Stimulated activated CD8-positive, alpha-beta memory T cell treated with anti-CD3 and anti-CD28 coated beads, Interleukin-2, amount 100 ng/mL, for 48 hours (primary cell): ENCODE results near the gene AP3B1.

Experiments
- DNase-seq, 2 donors: peaks; one replicate each; pipeline ENCODE4 v3.0.0-alpha.2; 2020; ENCODE audit warnings: low read depth in 2 of 2

The AP3B1 gene

GRCh38 chr5:78288246-78288645 lies 6.3 kb downstream of the AP3B1 start:
- no peak for DNase-seq

GRCh38 chr5:78287833-78288232 lies 6.7 kb downstream of the AP3B1 start:
- DNase-seq, result no peak

GRCh38 chr5:78287169-78287568 lies 7.3 kb downstream of the AP3B1 start:
- DNase-seq, result no peak

- DNase-seq, result no peak
These were observed 8.2 kb downstream of the AP3B1 start for GRCh38 chr5:78286290-78286689.

- DNase-seq, result no peak
These were observed 10.7 kb downstream of the AP3B1 start for GRCh38 chr5:78283802-78284201.

- DNase-seq, result no peak
These were observed 11.4 kb downstream of the AP3B1 start for GRCh38 chr5:78283105-78283504.

GRCh38 chr5:78280261-78280660 lies 14.2 kb downstream of the AP3B1 start:
- no peak for DNase-seq

GRCh38 chr5:78279194-78279593 lies 15.3 kb downstream of the AP3B1 start:
- DNase-seq, result no peak

GRCh38 chr5:78277715-78278114 lies 16.8 kb downstream of the AP3B1 start:
- no peak for DNase-seq

- DNase-seq, result no peak
These were observed 18.4 kb downstream of the AP3B1 start for GRCh38 chr5:78275998-78276543.

GRCh38 chr5:78274540-78275197 lies 19.8 kb downstream of the AP3B1 start:
- no peak for DNase-seq

GRCh38 chr5:78273436-78273835 lies 21.1 kb downstream of the AP3B1 start:
- DNase-seq, result no peak

GRCh38 chr5:78271766-78272165 lies 22.7 kb downstream of the AP3B1 start:
- DNase-seq, result no peak

GRCh38 chr5:78269088-78269703 lies 25.3 kb downstream of the AP3B1 start:
- no peak for DNase-seq

GRCh38 chr5:78268356-78268755 lies 26.1 kb downstream of the AP3B1 start:
- DNase-seq, result no peak

GRCh38 chr5:78265163-78265562 lies 29.3 kb downstream of the AP3B1 start:
- no peak for DNase-seq

GRCh38 chr5:78264600-78264999 lies 29.9 kb downstream of the AP3B1 start:
- no peak for DNase-seq

GRCh38 chr5:78260771-78261170 lies 33.7 kb downstream of the AP3B1 start:
- no peak for DNase-seq

GRCh38 chr5:78253201-78253600 lies 41.3 kb downstream of the AP3B1 start:
- no peak for DNase-seq

- no peak for DNase-seq
These were observed 41.8 kb downstream of the AP3B1 start for GRCh38 chr5:78252715-78253114.

GRCh38 chr5:78251663-78252284 lies 42.7 kb downstream of the AP3B1 start:
- no peak for DNase-seq

- no peak for DNase-seq
These were observed 49.4 kb downstream of the AP3B1 start for GRCh38 chr5:78245136-78245535.

- DNase-seq, result no peak
These were observed 50.9 kb downstream of the AP3B1 start for GRCh38 chr5:78243639-78244038.
